ENCODE results near the gene CCL1.

Gene CCL1

DNA sequence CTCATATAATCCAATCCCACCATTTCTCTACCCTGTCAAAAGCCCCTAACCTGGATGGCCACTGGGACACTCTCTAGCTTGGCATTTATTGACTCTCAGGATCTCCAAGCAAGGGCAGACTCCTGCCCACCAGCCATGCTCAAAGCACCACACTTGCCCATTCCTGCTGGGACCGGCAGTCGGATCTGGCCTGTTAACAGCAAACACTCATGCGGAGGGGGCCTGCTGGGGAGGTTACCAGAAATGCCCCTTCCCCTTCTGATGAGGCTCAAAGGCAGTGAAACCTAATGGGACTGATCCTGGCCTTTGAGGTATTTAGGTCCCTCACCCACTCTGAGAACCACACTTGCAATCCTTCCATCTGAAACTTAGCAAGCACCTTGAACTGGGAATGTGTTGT, 6.5 kb upstream of the CCL1 start:
- no peak overlapping the region for H3K4me3 ChIP-seq (ENCODE audit: low read length)
- no peak for DNase-seq (ENCODE audit: low read depth)
- TF ChIP-seq, protein P1, sequence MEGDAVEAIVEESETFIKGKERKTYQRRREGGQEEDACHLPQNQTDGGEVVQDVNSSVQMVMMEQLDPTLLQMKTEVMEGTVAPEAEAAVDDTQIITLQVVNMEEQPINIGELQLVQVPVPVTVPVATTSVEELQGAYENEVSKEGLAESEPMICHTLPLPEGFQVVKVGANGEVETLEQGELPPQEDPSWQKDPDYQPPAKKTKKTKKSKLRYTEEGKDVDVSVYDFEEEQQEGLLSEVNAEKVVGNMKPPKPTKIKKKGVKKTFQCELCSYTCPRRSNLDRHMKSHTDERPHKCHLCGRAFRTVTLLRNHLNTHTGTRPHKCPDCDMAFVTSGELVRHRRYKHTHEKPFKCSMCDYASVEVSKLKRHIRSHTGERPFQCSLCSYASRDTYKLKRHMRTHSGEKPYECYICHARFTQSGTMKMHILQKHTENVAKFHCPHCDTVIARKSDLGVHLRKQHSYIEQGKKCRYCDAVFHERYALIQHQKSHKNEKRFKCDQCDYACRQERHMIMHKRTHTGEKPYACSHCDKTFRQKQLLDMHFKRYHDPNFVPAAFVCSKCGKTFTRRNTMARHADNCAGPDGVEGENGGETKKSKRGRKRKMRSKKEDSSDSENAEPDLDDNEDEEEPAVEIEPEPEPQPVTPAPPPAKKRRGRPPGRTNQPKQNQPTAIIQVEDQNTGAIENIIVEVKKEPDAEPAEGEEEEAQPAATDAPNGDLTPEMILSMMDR (conservative IDR thresholded peaks at IDR 0.05; ENCODE audit: low read depth, low read length): no peak

DNA sequence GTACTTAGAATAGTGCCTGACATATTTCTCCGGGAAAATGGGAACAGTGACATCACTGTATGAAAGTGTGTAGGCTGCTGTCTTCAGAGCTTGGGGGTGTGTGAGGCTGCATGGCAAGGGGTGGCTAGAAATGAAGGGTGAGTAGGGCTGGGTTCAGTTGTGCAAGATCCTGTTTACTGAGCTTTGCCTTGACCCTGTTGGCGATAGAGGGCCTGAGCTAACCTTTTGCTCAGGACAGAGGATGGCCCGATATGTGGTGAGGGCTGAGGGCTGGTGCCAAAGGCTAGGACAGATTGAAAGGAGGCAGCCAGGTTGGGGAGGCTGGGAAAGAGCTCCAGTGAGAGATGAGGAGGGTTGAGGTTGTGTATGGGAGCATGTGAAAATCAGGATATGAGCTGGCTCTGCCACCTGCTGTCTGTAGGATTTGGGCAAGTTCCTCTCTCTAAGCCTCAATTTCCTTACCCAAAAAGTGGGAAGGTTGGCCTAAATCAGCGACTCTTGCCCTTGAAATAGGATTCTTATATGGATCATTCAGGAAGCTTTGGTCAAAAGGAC, 6.0 kb upstream of the CCL1 start:
- H3K4me3 ChIP-seq (ENCODE audit: low read length): no peak overlapping the region
- DNase-seq (ENCODE audit: low read depth): no peak
- TF ChIP-seq, protein P1 (conservative IDR thresholded peaks at IDR 0.05; ENCODE audit: low read depth, low read length): no peak

DNA sequence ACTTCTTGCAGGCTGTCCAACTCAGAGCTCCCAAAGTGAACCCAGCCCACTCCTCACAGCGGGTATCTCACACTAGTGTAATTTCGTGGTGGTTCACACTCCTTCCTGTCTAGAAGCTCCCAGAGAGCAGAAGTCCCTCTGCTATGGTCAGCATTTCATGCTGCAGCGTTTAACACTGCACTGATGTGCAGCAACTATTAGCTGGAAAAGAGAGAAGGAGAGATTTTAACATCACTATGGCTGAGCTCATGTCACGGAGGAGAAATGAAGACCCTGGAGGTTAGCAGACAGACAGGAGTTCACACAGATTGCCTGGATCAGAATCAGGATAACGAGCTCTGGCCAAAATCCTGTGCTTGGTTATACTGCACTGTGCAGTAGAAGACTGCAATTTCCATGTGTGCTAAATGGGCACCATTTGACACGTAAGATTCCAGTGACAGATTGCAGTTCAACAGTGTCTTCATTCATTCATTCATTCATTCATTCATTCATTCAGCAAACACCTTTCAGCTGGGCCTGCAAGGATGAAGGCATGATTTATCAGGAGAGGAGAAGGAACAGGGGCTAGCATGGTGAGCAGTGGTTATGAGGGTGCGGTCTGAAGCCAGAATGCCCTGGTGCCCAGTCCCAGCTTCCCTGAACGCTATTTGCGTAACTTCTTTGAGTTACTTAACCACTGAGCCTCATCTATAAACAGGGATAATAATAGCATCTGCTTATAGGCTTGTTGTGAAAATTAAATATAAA, 5.3 kb upstream of the CCL1 start:
- H3K4me3 ChIP-seq (ENCODE audit: low read length): no peak overlapping the region
- TF ChIP-seq, protein P1 (conservative IDR thresholded peaks at IDR 0.05; ENCODE audit: low read depth, low read length): no peak
- DNase-seq (ENCODE audit: low read depth): no peak

DNA sequence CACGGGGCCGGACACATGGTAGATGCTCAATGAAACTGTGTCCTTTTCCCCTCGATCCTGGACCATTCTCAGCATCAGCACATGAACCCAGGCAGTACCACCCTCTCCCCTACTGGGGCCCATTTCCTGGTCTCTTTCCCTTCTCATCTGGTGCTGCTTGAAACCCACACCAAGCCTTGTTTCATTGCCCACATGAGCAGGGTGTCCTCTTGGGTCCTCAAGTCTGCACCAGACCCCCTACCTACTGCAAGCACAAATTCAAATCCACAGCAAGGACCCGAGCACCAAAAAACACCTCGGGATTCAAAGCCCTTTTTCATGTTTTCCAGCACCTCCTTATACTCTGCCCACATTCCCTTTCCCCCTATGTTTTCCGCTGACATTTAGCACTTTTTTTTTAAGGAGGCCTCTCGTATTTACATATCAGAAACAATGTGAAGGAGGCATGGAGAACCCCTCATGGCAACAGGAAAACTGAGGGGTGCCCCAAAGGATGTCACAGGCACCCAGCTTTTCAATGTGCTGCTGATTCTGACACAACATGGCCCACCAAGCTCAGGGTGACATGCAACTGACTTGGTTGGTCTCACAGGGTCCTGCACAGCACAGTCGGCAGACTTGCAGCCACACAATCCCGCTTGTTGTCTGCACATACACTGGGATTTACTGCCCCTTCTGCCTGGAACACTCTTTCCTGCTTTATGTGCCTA, 4.6 kb upstream of the CCL1 start:
- TF ChIP-seq, protein P1 (conservative IDR thresholded peaks at IDR 0.05; ENCODE audit: low read depth, low read length): no peak

DNA sequence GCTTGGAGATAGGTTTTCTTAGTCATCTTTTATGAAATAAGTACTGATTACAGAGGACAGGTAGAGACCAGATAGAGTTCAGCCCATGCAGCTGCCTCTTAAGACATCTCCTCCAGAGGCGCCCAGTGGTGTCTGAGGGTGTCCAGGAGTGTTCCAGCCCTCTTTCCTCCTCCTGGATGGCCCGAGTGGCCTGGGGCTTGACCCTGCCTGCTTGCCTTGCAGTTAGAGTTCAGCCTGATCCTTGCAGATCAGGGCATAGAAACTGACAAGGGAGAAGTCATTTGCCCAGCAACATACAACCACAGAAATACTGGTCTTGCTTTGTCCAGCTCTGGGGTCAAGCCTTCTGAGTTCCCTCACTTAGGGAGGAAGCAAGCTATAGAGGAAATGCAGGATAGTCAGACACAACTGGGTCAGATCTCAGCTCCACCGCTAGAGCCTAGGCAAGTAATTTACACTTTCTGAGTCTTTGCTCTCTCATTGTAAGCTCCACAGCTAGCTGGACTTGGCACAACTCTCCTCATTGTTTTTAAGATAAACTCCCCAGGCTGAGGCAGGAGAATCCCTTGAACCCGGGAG, 3.6 kb upstream of the CCL1 start:
- H3K4me3 ChIP-seq (ENCODE audit: low read length): no peak overlapping the region
- TF ChIP-seq, protein P1 (conservative IDR thresholded peaks at IDR 0.05; ENCODE audit: low read depth, low read length): no peak
- DNase-seq (ENCODE audit: low read depth): no peak

More for the DNA sequence above, 4.6 kb upstream of the CCL1 start:
- DNase-seq (ENCODE audit: low read depth): no peak
- no peak overlapping the region for H3K4me3 ChIP-seq (ENCODE audit: low read length)

DNA sequence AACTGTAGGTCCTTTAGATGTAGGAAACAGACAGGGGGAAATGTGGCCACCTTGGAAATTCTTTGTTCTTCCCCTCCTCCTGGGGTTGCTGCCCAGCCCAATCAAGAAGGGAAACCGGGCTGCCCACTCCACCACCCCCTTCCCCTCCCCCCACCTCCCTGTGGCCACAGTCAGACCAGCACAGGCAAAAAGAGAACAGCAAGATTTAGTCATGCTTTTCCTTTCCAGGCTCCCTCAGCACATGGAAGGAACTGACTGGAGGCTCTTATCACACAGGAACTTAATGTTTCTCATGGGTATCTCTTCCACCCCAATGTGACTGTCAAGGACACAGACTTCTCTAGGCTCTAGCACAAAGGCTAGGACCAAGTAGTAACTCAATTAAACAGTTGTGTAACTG, 3.0 kb upstream of the CCL1 start:
- TF ChIP-seq, protein P1 (conservative IDR thresholded peaks at IDR 0.05; ENCODE audit: low read depth, low read length): no peak
- no peak overlapping the region for H3K4me3 ChIP-seq (ENCODE audit: low read length)
- no peak for DNase-seq (ENCODE audit: low read depth)
